ENCODE measurements around the gene RACK1.

- peak; percentile 53 for TF ChIP-seq POLR2AphosphoS5 (IDR thresholded peaks at IDR 0.05; ENCODE audit: low read depth, low read length)
- TF ChIP-seq POLR2A (IDR thresholded peaks at IDR 0.05; ENCODE audit: low read depth, low read length), result peak; percentile 42; the same call in 1 of the 2 replicates
Observed at GRCh38 chr5:181246276-181247049, 2.8 kb upstream of the RACK1 start.
